OCI-M2 (cell line): ENCODE measurements around the gene CTSZ.
A peak's percentile ranks its signal among the peaks of the same experiment; 100 is the strongest.
"Not testable (repeated sequence)": the region's sequence is repeated elsewhere in the genome, so short reads cannot be mapped to it uniquely, and the experiment has no call there.

Experiments
- DNase-seq: peaks from one replicate; lab custom pipeline; 2025; ENCODE audit not compliant: unreplicated experiment; lab: John Stamatoyannopoulos, UW

Gene CTSZ

DNA sequence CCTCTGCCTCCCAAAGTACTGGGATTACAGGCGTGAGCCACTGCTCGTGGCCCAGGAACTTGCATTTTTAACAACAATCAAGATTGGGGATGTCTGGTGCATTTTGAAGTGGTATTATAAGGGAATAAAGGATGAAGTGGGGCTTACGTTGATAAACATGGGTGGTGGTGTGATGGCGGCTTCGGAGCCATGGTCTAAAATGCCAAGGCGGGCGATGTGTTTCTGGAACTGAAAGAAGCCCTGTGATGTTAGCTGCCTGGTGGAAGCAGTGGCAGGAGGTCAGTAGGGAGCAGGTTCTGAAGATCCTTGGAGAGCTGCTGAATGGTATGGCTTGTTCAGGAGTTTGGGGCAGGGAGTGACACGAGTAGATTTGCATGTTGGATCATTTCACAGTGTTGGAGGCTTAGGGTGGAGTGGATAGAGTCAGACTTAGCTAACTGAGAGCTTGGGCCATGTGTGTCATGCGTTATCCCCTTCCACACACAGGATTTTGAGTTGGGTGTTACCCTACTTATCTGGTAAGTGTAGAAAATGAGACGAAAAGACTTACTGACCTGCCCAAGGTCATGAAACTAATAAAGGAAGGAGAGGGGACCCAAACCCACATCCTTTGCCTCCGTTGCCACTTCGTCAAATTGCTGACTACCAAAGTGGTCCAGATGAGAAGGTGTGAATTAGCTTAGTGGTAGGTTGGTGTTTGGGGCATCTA is 24.5 kb downstream of the CTSZ start:
- DNase-seq = no peak

DNA sequence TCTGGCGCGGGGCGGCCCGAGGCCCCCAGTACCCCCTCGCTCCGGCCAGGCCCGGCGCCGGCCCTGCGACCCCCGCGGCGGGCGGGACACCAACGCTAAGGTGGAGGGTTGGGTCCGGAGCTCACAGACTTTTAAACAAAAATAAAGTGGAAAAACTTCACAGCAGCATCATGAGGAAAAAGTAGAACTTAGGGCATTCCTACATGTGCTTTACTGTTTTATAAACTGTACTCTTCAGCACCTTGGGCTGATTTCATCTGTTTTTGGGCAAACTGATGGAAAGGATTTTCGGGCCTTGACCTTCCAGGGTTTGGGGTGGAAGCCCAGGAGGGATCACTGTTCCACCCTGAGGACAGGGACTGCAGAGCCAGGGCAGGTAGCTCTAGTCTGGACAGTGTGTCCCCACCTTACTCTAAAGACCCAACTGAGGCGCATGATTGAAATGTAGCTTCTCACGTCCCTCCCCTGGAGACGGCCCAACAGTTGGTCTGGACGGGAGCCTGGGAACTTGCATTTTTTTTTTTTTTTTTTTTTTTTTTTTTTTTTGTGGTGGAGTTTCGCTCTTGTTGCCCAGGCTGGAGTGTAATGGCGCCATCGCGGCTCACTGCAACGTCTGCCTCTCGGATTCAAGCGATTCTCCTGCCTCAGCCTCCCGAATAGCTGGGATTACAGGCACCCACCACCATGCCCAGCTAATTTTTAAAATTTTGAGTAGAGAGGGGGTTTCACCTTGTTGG is 25.3 kb downstream of the CTSZ start:
- no peak for DNase-seq

DNA sequence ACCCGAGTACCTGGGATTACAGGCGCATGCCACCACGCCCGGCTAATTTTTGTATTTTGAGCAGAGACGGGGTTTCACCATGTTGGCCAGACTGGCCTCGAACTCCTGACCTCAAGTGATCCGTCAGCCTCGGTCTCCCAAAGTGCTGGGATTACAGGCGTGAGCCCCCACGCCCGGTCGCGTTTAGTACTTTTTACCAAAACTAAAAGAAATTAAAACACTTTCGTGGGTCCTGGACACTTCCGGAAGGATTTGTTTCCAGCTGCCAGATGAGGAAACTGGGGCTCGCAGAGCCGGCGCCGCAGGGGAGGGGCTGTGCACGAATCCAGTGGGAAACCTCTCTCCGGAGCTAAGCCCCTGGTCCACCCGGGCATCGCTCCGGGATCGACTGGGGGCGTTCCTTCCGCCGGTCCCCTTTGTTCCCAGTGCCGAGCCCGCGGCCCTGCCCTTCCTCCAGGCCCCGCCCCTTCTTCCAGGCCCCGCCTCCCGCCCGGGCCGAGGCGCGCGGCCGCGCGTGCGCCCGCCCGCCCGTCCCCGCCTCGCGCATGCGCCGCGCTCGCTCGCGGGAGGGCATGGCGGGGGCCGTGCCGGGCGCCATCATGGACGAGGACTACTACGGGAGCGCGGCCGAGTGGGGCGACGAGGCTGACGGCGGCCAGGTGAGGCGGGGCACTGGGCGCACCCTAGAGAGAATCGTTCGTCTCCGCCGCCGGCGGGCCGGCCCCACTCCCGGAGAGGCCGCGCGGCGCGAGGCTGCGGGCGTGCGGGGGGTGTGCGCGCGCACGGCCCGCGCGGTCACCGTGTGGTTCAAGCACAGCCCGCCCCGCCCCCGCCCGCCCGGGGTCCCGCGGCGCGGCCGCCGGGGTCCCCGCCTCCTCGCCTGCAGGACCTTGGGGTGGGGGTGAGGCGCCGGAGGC is 26.1 kb downstream of the CTSZ start, which contains the start of gene NELFCD:
TSS of gene NELFCD (plus strand) at position 546 of the 917 bp plus-strand sequence. CDS start at position 600, 54 bp downstream.
- DNase-seq = peak; percentile 14

DNA sequence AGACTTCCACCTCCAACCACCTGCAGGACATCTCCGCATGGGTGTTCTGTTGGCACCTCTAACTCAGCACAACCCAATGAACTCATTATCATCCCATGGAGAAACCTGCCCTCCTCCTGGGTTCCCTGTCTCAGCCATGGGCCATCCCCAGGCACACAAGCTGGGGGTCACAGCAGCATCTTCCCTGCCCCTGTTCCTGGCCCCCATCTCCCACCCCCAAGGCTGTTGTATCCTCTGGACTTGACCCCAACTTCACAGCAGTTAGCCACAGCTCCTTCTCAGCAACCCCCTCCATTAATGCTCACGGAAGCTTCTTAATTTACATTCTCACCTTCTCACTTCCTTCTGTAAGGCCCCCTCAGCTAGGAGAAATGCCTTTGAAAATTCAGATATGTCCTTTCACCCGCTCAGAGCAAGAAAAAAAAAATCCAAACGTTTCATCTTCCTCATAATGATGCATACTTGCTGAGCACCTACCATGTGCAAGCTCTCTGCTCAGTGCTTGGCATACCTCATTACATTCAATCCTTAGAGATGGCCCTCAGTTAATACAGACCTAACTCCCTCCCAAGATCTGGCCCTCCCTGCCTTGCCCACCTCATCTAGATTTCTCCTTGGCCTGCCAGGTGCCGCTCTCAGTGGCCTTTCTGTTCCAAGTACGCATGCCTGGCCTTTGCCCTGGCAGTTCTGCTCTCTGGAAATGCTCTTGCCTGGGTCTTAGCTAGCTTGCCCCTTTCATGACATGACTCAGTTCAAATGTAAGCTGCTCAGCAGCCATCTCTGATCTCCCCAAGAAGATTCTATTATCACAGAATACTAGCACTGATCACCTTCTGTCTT is 28.5 kb downstream of the CTSZ start:
- no peak for DNase-seq

DNA sequence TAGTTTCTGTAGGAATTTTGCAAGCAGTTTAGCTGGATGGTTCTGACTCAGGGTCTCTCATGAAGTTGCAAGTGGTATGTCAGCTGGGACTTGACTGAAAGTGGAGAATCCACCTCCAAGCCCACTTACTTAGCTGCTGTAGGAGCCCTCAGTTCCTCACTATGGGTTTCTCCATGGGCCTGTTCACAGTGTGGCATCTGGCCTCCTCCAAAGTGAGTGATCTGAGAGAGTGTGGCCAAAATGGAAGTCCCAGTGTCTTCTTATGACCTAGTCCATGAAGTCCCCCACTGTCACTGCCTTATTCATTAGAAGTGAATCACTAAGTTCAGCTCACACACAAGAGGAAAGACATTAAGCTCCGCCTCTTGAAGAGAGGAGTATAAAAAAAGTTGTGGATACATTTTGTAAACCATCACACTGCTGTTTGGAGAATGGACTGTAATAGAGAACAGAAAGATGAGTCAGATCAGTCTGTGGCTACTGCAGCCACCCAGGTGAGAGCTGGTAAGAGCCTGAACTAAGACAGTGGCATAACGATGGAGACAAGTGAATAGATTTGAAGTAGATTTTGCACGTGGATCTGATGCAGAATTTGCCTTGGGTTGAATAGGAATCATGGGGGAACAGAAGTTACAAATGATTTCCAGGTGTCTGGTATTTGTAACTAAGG is 30.9 kb downstream of the CTSZ start:
- DNase-seq = no peak

DNA sequence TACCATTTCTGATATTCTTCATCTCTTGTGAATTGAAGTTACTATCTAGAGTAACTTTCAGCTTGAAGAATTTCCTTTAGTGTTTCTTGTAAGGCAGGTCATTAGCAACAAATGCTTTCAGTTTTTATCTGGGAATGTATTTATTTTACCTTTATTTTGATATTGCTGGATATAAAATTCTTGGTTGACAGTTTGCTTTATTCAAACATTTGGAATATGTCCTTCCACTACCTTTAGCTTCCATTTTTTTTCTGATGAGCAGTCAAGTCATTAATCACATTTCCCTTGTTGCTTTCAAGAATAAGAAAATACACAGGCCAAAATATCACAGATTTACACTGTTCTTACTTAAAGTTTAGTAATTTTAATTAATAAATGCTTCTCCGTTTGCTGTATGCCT is 31.7 kb downstream of the CTSZ start:
- DNase-seq = no peak

DNA sequence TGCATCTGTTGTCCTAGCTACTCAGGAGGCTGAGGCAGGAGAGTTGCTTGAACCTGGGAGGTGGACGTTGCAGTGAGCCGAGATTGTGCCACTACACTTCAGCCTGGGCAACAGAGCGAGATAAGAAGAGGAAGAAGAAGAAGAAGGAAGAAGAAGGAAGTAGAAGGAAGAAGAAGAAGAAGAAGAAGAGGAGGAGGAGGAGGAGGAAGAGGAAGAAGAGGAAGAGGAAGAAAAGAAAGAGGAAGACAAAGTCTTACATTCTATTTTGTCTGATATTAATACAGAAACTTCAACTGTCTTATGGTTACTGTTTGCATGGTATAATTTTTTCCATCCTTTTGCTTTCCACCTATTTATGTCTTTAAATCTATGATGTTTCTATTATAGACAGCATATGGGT is 33.2 kb downstream of the CTSZ start:
- no peak for DNase-seq

DNA sequence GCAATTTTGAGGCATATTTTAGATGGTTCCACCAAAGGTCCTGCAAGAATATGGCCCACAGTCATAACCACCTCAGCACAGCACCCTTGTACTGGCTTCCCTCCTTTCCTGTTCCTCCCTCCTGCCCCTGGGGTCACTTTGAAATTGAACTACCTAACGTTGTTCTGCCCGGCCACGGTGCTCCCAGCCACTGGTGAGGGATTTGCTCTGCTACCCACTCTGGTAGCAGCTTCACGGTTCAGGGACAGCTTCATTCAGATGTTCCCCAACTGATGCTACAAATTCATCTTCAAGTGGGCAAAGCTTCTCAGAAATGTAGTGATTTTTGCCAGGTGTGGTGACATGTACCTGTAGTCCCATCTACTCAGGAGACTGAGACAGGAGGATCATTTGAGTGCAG is 33.9 kb downstream of the CTSZ start:
- no peak for DNase-seq

DNA sequence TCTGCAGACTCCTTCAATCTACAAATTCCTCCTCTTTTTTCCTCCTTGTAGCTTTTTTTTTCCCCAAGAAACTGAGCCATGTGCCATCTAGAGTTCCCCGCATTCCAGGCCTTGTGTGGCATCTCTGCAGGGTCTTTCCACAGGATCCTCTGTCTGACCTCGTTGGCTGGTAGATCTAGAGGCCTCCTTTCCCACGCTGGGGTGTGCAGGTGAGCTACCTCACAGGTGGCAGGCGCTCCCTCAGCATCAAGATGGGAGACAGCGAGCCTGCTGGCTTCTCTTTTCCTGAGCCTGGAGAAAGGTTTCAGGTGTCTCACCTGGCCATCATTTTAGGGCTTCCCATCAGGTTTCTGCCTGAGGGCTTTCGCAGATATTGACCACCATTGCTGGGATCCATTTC is 35.6 kb downstream of the CTSZ start:
- DNase-seq = no peak

DNA sequence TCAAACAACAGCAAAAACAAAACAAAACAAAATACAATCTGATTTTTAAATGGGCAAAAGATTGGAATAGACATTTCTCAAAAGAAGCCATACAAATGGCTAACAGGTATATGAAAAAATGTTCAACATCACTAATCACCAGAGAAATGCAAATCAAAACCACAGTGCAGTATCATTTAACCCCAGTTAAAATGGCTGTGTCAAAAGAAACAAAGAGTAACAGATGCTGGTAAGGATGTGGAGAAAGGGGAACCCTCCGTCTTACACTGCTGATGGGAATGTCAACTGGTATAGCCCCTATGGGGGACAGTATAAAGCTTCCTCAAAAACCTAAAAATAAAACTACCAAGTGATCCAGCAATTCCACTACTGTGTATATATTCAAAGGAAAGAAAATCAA is 36.9 kb downstream of the CTSZ start:
- no peak for DNase-seq

DNA sequence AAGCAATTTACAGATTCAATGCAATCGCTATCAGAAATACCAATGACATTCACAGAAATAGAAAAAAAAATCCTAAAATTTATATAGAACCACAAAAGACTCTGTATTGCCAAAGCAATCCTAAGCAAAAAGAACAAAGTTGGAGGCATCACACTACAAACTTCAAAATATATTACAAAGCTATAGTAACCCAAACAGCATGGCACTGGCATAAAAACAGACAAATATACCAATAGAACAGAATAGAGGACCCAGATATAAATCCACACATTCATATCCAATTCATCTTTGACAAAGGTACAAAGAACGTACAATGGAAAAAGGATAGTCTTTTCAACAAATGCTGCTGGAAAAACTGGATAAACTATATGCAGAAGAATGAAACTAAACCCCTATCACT is 37.6 kb downstream of the CTSZ start:
- no peak for DNase-seq

DNA sequence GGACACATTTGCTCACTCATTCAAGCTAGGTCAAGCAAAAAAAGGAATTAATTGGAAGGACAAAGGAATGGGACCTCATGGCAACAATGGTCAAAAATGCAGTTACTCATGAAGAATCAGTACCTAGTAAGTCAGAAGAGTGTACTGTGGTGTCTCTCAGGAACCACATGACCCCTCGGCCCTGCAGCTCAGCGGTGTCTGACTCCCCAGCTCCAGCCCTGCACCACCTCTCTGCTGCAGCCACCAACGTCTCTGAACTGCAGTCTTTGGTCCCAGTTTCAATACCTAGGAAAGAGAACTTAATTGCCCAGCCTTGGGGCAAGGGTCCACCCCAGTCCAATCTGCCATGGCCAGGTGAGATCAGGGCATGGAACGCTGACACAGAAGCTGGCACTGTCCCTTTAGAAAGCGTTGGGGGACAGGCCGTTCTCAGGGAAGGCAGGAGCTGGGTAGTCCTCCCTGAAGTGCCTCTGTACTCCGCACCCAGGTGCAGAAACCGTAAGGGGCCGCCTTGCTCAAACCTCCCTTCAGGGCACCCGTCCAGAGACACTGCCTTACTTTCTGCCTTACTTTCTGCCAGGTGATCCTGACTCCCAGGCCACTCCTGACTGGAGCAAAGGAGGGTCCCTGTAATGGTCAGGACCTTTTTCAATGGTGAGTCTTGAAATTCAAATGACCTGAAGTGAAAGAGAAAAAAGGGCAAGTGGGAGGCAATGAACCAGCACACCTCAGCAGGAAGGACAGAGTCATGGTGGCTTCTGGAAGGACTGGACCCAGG is 39.2 kb downstream of the CTSZ start:
- no peak for DNase-seq

DNA sequence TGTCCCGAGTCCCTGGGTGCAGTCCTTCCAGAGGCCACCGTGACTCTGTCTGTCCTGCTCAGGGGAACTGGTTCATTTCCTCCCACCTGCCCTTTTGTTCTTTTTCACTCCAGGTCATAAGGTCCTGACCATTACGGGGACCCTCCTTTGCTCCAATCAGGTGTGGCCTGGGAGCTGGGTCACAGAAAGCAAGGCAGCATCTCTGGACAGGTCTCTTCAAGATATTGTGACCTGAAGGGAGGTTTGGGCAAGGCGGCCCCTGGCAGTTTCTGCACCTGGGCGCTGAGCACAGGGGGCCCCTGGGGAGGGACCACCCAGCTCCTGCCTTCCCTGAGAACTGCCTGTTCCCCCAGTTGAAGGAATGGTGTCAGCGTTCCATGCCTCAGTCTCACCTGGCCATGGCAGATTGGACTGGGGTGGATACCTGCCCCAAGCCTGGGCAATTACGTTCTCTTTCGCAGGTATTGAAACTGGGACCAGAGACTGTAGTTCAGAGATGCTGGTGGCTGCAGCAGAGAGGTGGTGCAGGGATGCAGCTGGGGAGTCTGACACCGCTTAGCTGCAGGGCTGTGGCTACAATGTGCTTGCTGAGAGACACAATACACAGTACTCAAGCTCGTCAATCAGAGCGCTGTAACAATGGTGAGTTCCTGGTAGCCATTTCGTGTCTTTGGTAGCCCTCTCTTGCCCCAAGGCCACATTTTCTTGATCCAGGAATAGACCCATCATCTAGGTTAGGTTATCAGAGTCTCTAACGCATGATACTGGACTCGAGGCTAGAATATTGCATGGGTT is 41.6 kb downstream of the CTSZ start:
- DNase-seq = no peak

DNA sequence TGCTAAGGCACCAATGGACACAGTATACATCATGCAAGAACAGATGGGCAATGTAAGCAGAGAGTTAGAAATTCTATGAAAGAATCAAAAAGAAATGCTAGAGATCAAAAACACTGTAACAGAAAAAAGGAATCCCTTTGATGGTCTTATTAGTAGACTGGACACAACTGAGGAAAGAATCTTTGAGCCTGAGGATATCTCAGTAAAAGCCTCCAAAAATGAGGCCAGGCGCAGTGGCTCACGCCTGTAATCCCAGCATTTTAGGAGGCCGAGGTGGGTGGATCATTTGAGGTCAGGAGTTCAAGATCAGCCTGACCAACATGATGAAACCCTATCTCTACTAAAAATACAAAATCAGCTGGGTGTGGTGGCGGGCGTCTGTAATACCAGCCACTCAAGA is 43.1 kb downstream of the CTSZ start:
- not testable (repeated sequence) for DNase-seq

DNA sequence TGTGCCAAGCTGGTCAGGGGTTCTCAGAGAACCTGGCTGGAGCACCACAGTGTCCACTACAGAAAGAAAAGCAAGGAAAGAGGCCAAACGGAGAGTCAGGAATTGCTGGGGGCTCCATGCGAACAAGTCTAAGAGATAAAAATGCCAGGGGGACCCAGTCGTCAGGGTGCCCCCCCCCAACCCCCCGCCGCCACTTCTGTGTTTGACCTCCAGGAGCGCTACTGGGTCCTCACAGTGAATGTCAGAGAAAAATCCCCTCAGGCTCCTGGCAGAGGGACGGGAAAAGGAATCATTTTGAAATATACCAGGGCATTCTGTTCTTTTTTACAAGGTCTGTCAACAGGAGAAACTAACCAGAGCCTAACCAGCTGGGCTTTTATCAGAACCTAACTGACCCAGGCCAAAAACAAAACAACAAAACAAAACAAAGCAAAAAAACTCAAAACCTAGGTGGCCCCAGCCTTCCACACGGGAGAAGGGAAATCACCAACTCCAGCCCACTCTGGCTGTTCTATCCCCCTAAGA is 43.9 kb downstream of the CTSZ start:
- DNase-seq = no peak

DNA sequence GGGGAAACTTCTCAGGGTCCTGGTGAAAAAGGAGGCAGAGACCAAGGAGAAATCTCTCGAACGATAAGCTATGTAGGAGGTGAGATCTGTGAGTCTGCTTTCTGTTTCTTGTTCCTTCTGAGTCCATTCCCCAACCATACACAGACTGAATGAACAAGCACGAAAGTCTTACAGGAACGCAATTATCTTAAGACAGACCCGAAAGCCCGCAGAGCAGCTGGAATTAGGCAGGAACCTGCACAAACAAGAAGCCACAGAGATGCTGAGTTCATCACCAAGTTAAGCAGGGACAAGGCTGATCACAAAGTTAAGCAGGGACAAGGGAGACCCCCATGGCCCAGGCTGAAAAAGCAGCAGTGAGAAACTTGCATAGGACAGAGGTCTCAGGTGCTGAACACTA is 47.4 kb downstream of the CTSZ start:
- DNase-seq = no peak

DNA sequence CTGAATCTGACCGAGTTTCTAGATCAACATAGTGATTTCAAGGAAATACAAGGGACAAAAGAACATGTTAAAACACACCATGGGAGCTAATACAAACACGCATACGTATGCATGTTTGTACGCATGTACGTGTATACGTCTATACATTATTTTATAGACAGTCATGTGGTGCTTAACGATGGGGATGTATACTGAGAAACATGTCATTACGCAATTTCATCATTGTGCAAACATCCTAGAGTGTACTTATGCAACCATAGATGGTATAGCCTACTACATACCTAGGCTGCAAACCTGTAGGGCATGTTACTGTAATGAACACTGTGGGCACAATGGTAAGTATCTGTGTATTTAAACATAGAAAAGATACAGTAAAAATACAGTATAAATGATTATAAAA is 51.0 kb downstream of the CTSZ start:
- no peak for DNase-seq

DNA sequence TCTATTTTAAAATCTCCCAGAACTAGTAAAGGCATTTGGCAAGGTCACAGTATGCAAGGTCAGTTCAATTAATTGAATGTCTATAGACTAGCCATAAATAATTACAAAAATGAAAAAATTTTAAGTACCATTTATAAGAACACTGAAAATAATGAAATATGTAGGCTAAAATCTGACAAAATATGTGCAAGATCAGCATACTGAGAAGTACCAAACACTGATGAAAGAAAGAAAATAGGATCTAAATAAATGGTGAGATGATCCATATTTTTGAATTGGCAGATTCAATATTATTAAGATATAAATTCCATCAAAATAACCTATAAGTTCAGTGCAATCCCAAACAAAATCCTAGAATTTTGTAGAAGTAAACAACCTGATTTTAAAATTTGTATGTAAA is 54.0 kb downstream of the CTSZ start:
- DNase-seq = no peak
